ENCODE data around the gene PHLPP1.
"Not testable (repeated sequence)": the region's sequence is repeated elsewhere in the genome, so short reads cannot be mapped to it uniquely, and the experiment has no call there.

PHLPP1 gene

GRCh38 chr18:62776024-62776570 is 60.8 kb downstream of the PHLPP1 start:
- no peak for DNase-seq

GRCh38 chr18:62777814-62778213 is 62.5 kb downstream of the PHLPP1 start:
- no peak for DNase-seq

- peak in 2 of 3 experiments; percentile 33 to 69 for DNase-seq
These were observed 63.9 kb downstream of the PHLPP1 start for GRCh38 chr18:62778976-62779869.

- DNase-seq, result no peak
These were observed 65.9 kb downstream of the PHLPP1 start for GRCh38 chr18:62781262-62781661.

GRCh38 chr18:62781893-62782292 is 66.6 kb downstream of the PHLPP1 start:
- DNase-seq, result peak in 1 of 3 experiments; percentile 2

- peak in 1 of 3 experiments; percentile 56 for DNase-seq
These were observed 69.1 kb downstream of the PHLPP1 start for GRCh38 chr18:62784338-62784965.

GRCh38 chr18:62784966-62785413 is 69.6 kb downstream of the PHLPP1 start:
- DNase-seq, result peak in 2 of 3 experiments; percentile 36 to 71

GRCh38 chr18:62786689-62787088 is 71.3 kb downstream of the PHLPP1 start:
- no peak for DNase-seq

- peak; percentile 13 to 61 (median 25) for DNase-seq
These were observed 72.8 kb downstream of the PHLPP1 start for GRCh38 chr18:62788111-62788510.

- peak; percentile 56 to 81 (median 59) for DNase-seq
These were observed 73.5 kb downstream of the PHLPP1 start for GRCh38 chr18:62788876-62789275.

GRCh38 chr18:62790871-62791772 is 75.8 kb downstream of the PHLPP1 start:
- peak; percentile 6 to 72 (median 22) for DNase-seq

GRCh38 chr18:62792016-62792415 is 76.7 kb downstream of the PHLPP1 start:
- peak in 1 of 3 experiments; percentile 52 for DNase-seq

GRCh38 chr18:62795813-62796212 is 80.5 kb downstream of the PHLPP1 start:
- no peak for DNase-seq

- no peak for DNase-seq
These were observed 80.9 kb downstream of the PHLPP1 start for GRCh38 chr18:62796216-62796621.

- DNase-seq, result no peak
These were observed 82.0 kb downstream of the PHLPP1 start for GRCh38 chr18:62797329-62797728.

- DNase-seq, result peak in 1 of 3 experiments; percentile 19
These were observed 84.6 kb downstream of the PHLPP1 start for GRCh38 chr18:62799977-62800376.

GRCh38 chr18:62802523-62802922 is 87.2 kb downstream of the PHLPP1 start:
- DNase-seq, result no peak

- DNase-seq, result no peak
These were observed 92.1 kb downstream of the PHLPP1 start for GRCh38 chr18:62807396-62807795.

GRCh38 chr18:62808123-62808522 is 92.8 kb downstream of the PHLPP1 start:
- no peak for DNase-seq

GRCh38 chr18:62809445-62809844 is 94.1 kb downstream of the PHLPP1 start:
- DNase-seq, result not testable (repeated sequence)

GRCh38 chr18:62809900-62810299 is 94.6 kb downstream of the PHLPP1 start:
- DNase-seq, result no peak

- no peak for DNase-seq
These were observed 95.3 kb downstream of the PHLPP1 start for GRCh38 chr18:62810682-62811081.

GRCh38 chr18:62811674-62812073 is 96.3 kb downstream of the PHLPP1 start:
- no peak for DNase-seq

Data from NCI-H1417 (cell line).